Activated CD4-positive, CD25-positive, alpha-beta regulatory T cell treated with anti-CD3 and anti-CD28 coated beads, Interleukin-2, amount 50 U/mL, for 24 hours (primary cell): ENCODE data around the gene CARD9.
"Not testable (repeated sequence)": the region's sequence is repeated elsewhere in the genome, so short reads cannot be mapped to it uniquely, and the experiment has no call there.

ENCODE experiments used
- ATAC-seq, 2 donors: fragments of 150-1000 bp; cut with Tn5 transposase; one replicate each; pipeline ENCODE4 v1.10.0; 2021; ENCODE audit warnings: mild to moderate bottlenecking in 1 of 2, moderate library complexity in 1 of 2

The CARD9 gene

GRCh38 chr9:136373300-136374182 is at the start of gene CARD9:
Gene CARD9, minus strand, starts transcription at chr9:136373669. Its CDS starts 1,591 bp downstream, at chr9:136372078.
- ATAC-seq, result peak in 1 of 2 donors; percentile 42

- no peak for ATAC-seq
These were observed 49.4 kb upstream of the CARD9 start for GRCh38 chr9:136422876-136423275.

GRCh38 chr9:136421791-136422190 is 48.3 kb upstream of the CARD9 start:
- ATAC-seq, result no peak

- ATAC-seq, result no peak
These were observed 45.6 kb upstream of the CARD9 start for GRCh38 chr9:136419092-136419420.

- no peak for ATAC-seq
These were observed 45.0 kb upstream of the CARD9 start for GRCh38 chr9:136418182-136419091.

- ATAC-seq, result no peak
These were observed 43.4 kb upstream of the CARD9 start for GRCh38 chr9:136416914-136417313.

- ATAC-seq, result no peak
These were observed 43.0 kb upstream of the CARD9 start for GRCh38 chr9:136416427-136416826.

GRCh38 chr9:136412962-136413361 is 39.5 kb upstream of the CARD9 start:
- ATAC-seq, result no peak

- no peak for ATAC-seq
These were observed 37.9 kb upstream of the CARD9 start for GRCh38 chr9:136411378-136411777.

GRCh38 chr9:136410500-136411287 is 37.2 kb upstream of the CARD9 start, which contains the start of the genes ENTR1 and PMPCA:
Gene ENTR1, minus strand, starts transcription at chr9:136410614. Its CDS starts 217 bp downstream, at chr9:136410397.
Gene PMPCA, plus strand, starts transcription at chr9:136410658. Its CDS starts 11 bp downstream, at chr9:136410669.
- ATAC-seq, result peak; percentile 85 to 89

GRCh38 chr9:136409557-136410455 is 36.3 kb upstream of the CARD9 start:
- peak; percentile 39 to 42 for ATAC-seq

- ATAC-seq, result no peak
These were observed 34.4 kb upstream of the CARD9 start for GRCh38 chr9:136407911-136408310.

GRCh38 chr9:136407061-136407460 is 33.6 kb upstream of the CARD9 start:
- ATAC-seq, result not testable (repeated sequence)

GRCh38 chr9:136405904-136406303 is 32.4 kb upstream of the CARD9 start:
- not testable (repeated sequence) for ATAC-seq

GRCh38 chr9:136405481-136405880 is 32.0 kb upstream of the CARD9 start:
- ATAC-seq, result no peak

- ATAC-seq, result no peak
These were observed 31.3 kb upstream of the CARD9 start for GRCh38 chr9:136404801-136405136.

GRCh38 chr9:136403915-136404800 is 30.7 kb upstream of the CARD9 start:
- peak; percentile 31 to 40 for ATAC-seq

- ATAC-seq, result peak; percentile 81
These were observed 30.1 kb upstream of the CARD9 start for GRCh38 chr9:136403538-136403914.

GRCh38 chr9:136402067-136402466 is 28.6 kb upstream of the CARD9 start:
- ATAC-seq, result no peak

GRCh38 chr9:136401173-136401922 is 27.9 kb upstream of the CARD9 start:
- no peak for ATAC-seq
